Fibroblast of lung (primary cell): Measurements from ENCODE around the gene CDNF.
"Not testable (repeated sequence)": the region's sequence is repeated elsewhere in the genome, so short reads cannot be mapped to it uniquely, and the experiment has no call there.

Experiments
- CTCF ChIP-seq, 2 donors: IDR thresholded peaks in 1 of 2; conservative IDR thresholded peaks in 1 of 2; 1 replicate in 1 of 2; 2 replicates in 1 of 2; pipeline ENCODE4 v1.5.1; 2011 to 2012; ENCODE audit warnings: low read length in 2 of 2, control low read depth in 1 of 2, inconsistent platforms in 1 of 2, low read depth in 1 of 2, mild to moderate bottlenecking in 1 of 2
- EZH2 ChIP-seq: IDR thresholded peaks from 2 replicates; pipeline ENCODE4 v1.5.1; 2012; ENCODE audit warnings: low read length, control low read depth, mild to moderate bottlenecking; ENCODE audit errors: missing control alignments

GRCh38 chr10:14816717-14817116 lies 21.1 kb downstream of the CDNF start:
- TF ChIP-seq CTCF (conservative IDR thresholded peaks at IDR 0.05 in 1 of 2, IDR thresholded peaks at IDR 0.05 in 1 of 2; ENCODE audit: low read depth in 1 of 2, low read length in 2 of 2); EZH2: not testable (repeated sequence)
